ENCODE results near the gene EDIL3.

The EDIL3 gene

GRCh38 chr5:84384604-84385575 is at the start of gene EDIL3:
EDIL3 (minus strand) TSS chr5:84384880; CDS start chr5:84384374, 506 bp downstream.
- Histone ChIP-seq H3K36me3 (ENCODE audit: insufficient read depth, low read length) (no peaks in the 10 kb centered on the region), H2AFZ (ENCODE audit: low read length) (no peak within 1 kb of the TSS), H3K27me3 (ENCODE audit: insufficient read depth, low read length) (no peaks in the 10 kb centered on the region), H4K20me1 (ENCODE audit: insufficient read depth, low read length) (no peaks in the 10 kb centered on the region), H3K4me1 (ENCODE audit: insufficient read depth, low read length, severe bottlenecking) (no peaks in the 10 kb centered on the region), H3K4me2 (ENCODE audit: low read length) (no peak within 1 kb of the TSS), H3K9me3 (ENCODE audit: low read length) (no peaks in the 10 kb centered on the region), H3K9me2 (ENCODE audit: low read depth, low read length) (no peaks in the 10 kb centered on the region), H3K9ac (ENCODE audit: low read length) (no peak within 1 kb of the TSS), H3K4me3 (ENCODE audit: low read depth, low read length, poor library complexity, severe bottlenecking) (no peak within 1 kb of the TSS), H3F3A (ENCODE audit: insufficient read depth, low read length) (no peaks in the 10 kb centered on the region), H3K27ac (ENCODE audit: low read depth, low read length, poor library complexity, severe bottlenecking) (no peak within 1 kb of the TSS), H3K79me2 (ENCODE audit: insufficient read depth, low read length) (no peaks in the 10 kb centered on the region)
- TF ChIP-seq EZH2 (IDR thresholded peaks at IDR 0.05; ENCODE audit: borderline replicate concordance, low read length) (no peak), CTCF (IDR thresholded peaks at IDR 0.05; ENCODE audit: low read length) (no peak)

- Histone ChIP-seq H2AFZ (ENCODE audit: low read length) (no peak overlapping the region), H3K4me3 (ENCODE audit: low read depth, low read length, poor library complexity, severe bottlenecking) (no peak overlapping the region), H3K9ac (ENCODE audit: low read length) (no peak overlapping the region), H4K20me1 (ENCODE audit: insufficient read depth, low read length) (no peaks in the 10 kb centered on the region), H3F3A (ENCODE audit: insufficient read depth, low read length) (no peaks in the 10 kb centered on the region), H3K27ac (ENCODE audit: low read depth, low read length, poor library complexity, severe bottlenecking) (no peak overlapping the region), H3K9me3 (ENCODE audit: low read length) (no peaks in the 10 kb centered on the region), H3K4me2 (ENCODE audit: low read length) (no peak overlapping the region), H3K79me2 (ENCODE audit: insufficient read depth, low read length) (no peaks in the 10 kb centered on the region), H3K4me1 (ENCODE audit: insufficient read depth, low read length, severe bottlenecking) (no peaks in the 10 kb centered on the region), H3K27me3 (ENCODE audit: insufficient read depth, low read length) (no peaks in the 10 kb centered on the region), H3K9me2 (ENCODE audit: low read depth, low read length) (no peaks in the 10 kb centered on the region), H3K36me3 (ENCODE audit: insufficient read depth, low read length) (no peaks in the 10 kb centered on the region)
- TF ChIP-seq EZH2 (IDR thresholded peaks at IDR 0.05; ENCODE audit: borderline replicate concordance, low read length) (no peak), CTCF (IDR thresholded peaks at IDR 0.05; ENCODE audit: low read length) (no peak)
Observed at GRCh38 chr5:84433461-84433860, 48.8 kb upstream of the EDIL3 start.

GRCh38 chr5:84430863-84431663 is 46.4 kb upstream of the EDIL3 start:
- no peak overlapping the region for H3K4me3 ChIP-seq (ENCODE audit: low read depth, low read length, poor library complexity, severe bottlenecking)
- no peaks in the 10 kb centered on the region for H4K20me1 ChIP-seq (ENCODE audit: insufficient read depth, low read length)
- no peaks in the 10 kb centered on the region for H3K9me3 ChIP-seq (ENCODE audit: low read length)
- no peaks in the 10 kb centered on the region for H3K4me1 ChIP-seq (ENCODE audit: insufficient read depth, low read length, severe bottlenecking)
- no peak overlapping the region for H3K27ac ChIP-seq (ENCODE audit: low read depth, low read length, poor library complexity, severe bottlenecking)
- no peaks in the 10 kb centered on the region for H3K9me2 ChIP-seq (ENCODE audit: low read depth, low read length)
- no peak for TF ChIP-seq EZH2 (IDR thresholded peaks at IDR 0.05; ENCODE audit: borderline replicate concordance, low read length)
- TF ChIP-seq CTCF (IDR thresholded peaks at IDR 0.05; ENCODE audit: low read length), result no peak
- H3F3A ChIP-seq (ENCODE audit: insufficient read depth, low read length), result no peaks in the 10 kb centered on the region
- no peaks in the 10 kb centered on the region for H3K27me3 ChIP-seq (ENCODE audit: insufficient read depth, low read length)
- H3K4me2 ChIP-seq (ENCODE audit: low read length), result no peak overlapping the region
- H3K79me2 ChIP-seq (ENCODE audit: insufficient read depth, low read length), result no peaks in the 10 kb centered on the region
- H2AFZ ChIP-seq (ENCODE audit: low read length), result no peak overlapping the region
- no peaks in the 10 kb centered on the region for H3K36me3 ChIP-seq (ENCODE audit: insufficient read depth, low read length)
- H3K9ac ChIP-seq (ENCODE audit: low read length), result no peak overlapping the region

Data from OCI-LY1 (cell line).